Measurements from ENCODE around the gene TBP.
"Not testable (repeated sequence)": the region's sequence is repeated elsewhere in the genome, so short reads cannot be mapped to it uniquely, and the experiment has no call there.

The TBP gene

DNA sequence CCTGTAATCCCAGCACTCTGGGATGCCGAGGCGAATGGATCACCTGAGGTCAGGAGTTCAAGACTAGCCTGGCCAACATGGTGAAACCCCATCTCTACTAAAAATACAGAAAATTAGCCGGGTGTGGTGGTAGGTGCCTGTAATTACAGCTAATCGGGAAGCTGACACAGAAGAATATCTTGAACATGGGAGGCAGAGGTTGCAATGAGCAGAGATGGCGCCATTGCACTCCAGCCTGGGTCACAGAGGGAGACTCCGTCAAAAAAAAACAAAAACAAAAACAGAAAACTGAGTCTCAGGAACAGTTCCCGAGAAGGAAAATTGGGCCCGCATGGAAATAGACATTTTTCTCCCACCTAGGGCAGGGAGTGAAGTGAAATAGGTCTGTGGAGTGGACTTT is 55.1 kb downstream of the TBP start:
- DNase-seq (ENCODE audit: low read depth), result not testable (repeated sequence)

- DNase-seq (ENCODE audit: low read depth), result not testable (repeated sequence)
Observed at GRCh38 chr6:170612256-170612804, 58.2 kb downstream of the TBP start.

GRCh38 chr6:170616020-170616554 is 61.9 kb downstream of the TBP start:
- not testable (repeated sequence) for DNase-seq (ENCODE audit: low read depth)
